ENCODE measurements around the gene PPP2R5B. TPM values are rescaled to one million over a fixed set of nuclear protein-coding genes. Genes with fewer than 3 reads are reported as not detected.

Gene PPP2R5B
- total RNA-seq, 1 donor from 2014 or later: 16.9 TPM

DNA sequence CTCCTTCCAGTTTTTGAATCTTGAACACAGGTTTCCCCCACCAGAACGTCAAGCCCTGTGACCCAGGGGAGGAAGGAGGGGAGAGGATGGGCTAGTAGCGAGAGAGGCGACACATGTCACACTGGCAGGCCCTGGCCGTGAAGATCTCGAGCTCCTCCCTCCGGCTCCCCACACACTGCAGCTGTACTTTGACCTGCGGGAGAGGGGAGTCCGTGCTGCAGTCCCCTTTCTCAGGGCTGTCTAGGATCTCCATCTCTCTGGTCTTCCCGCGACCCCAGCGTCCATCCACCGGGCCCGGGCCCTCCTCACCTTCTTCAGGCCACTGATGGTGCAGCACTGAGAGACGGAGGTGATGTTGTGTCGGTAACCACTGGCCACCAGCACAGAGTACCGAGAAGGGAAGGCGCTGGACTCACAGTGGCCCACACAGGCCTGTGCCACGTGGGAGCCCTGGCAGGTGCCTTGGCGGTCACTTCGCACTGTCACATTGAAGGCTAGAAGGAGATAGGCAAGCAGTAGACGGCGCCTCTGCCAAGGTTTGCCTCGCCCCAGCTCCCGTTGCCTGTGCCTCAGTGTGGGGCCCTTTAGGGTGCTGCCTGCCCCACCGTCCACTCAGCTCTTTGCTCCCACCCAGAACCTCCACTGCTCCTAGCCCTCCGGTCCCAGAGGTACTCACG lies 10.3 kb downstream of the PPP2R5B start:
- H3K36me3 ChIP-seq: peaks cover 0 to 39% of the 10 kb centered on the region in 2 donors
- no peak overlapping the region for H3K4me3 ChIP-seq
- intact Hi-C loops (cut with DNase I): no loop called here
- H3K9me3 ChIP-seq: no peaks in the 10 kb centered on the region
- H3K27me3 ChIP-seq: no peaks in the 10 kb centered on the region
- TF ChIP-seq, protein P1, sequence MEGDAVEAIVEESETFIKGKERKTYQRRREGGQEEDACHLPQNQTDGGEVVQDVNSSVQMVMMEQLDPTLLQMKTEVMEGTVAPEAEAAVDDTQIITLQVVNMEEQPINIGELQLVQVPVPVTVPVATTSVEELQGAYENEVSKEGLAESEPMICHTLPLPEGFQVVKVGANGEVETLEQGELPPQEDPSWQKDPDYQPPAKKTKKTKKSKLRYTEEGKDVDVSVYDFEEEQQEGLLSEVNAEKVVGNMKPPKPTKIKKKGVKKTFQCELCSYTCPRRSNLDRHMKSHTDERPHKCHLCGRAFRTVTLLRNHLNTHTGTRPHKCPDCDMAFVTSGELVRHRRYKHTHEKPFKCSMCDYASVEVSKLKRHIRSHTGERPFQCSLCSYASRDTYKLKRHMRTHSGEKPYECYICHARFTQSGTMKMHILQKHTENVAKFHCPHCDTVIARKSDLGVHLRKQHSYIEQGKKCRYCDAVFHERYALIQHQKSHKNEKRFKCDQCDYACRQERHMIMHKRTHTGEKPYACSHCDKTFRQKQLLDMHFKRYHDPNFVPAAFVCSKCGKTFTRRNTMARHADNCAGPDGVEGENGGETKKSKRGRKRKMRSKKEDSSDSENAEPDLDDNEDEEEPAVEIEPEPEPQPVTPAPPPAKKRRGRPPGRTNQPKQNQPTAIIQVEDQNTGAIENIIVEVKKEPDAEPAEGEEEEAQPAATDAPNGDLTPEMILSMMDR (IDR thresholded peaks at IDR 0.05): no peak
- TF ChIP-seq POLR2A (IDR thresholded peaks at IDR 0.05): no peak
- TF ChIP-seq POLR2AphosphoS5 (IDR thresholded peaks at IDR 0.05; ENCODE audit: insufficient read depth in 1 of 2, low read depth in 1 of 2): no peak
- no peak overlapping the region for H3K27ac ChIP-seq
- H3K4me1 ChIP-seq: no peaks in the 10 kb centered on the region
- DNase-seq (ENCODE audit: extremely low spot score in 2 of 2): no peak

DNA sequence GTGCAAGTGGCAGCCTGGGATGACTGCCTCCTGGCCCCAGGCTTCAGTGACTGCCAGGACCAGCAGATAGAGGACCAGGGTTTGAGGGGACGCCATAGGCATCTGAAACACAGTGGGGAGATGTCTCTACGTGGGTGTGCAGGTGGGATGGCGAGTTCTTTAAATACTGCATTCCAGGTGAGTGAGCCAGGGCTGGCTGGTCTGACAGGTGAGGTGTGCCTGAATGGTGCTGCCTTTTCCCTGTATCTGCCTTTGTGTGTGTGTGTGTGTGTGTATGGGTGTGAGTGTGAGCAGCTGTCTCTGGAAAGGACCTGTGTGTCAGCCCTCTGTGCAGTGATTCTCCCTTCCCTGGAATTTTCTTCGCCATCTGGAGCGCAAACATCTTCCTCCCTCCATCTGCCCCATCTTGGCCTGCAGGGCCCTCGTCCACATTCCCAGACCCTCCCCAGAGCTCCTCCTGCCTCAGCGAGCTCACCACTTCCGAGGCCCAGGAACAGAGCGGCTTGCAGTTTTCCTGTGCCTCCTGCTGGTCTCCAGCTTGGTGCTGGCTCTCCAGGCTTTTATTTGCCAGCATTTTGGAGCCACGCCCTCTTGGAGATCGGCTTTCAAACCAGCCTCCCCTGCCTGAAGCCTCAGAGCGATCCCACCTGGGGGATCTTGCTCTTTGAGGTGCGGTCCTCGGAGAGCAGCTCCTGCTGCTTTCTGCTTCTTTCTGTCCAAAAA lies 11.0 kb downstream of the PPP2R5B start, which contains the start of gene GPHA2:
GPHA2 (minus strand) TSS at position 535 of the 723 bp plus-strand sequence; CDS start at position 102, 433 bp downstream.
- intact Hi-C loops (cut with DNase I): no loop called here
- no peak for TF ChIP-seq POLR2AphosphoS5 (IDR thresholded peaks at IDR 0.05; ENCODE audit: insufficient read depth in 1 of 2, low read depth in 1 of 2)
- no peak for TF ChIP-seq POLR2A (IDR thresholded peaks at IDR 0.05)
- Histone ChIP-seq H3K4me1 (no peaks in the 10 kb centered on the region), H3K36me3 (peaks cover 0 to 32% of the 10 kb centered on the region in 2 donors), H3K27me3 (no peaks in the 10 kb centered on the region), H3K27ac (no peak within 1 kb of the TSS), H3K4me3 (no peak within 1 kb of the TSS), H3K9me3 (no peaks in the 10 kb centered on the region)
- DNase-seq (ENCODE audit: extremely low spot score in 2 of 2): no peak

DNA sequence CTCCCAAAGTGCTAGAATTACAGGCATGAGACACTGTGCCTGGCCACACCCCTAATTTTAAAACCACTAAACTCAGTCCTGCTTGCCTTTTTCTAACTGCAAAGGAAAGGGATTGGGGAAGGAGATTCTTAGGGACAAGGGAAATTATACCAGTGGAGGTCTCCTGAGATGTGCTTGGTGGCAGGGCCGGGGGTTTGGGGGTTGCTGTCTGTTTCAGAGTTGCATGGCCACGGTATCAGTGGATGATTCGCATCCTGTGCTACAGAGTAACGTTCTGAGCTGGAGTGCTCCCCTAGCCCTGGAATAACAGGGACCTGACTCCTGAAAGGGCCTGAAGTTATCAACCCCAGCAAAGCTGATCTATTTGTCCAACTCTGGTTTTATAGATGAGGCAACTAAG lies 12.1 kb downstream of the PPP2R5B start:
- no peaks in the 10 kb centered on the region for H3K9me3 ChIP-seq
- H3K4me3 ChIP-seq: no peak overlapping the region
- H3K4me1 ChIP-seq: no peaks in the 10 kb centered on the region
- no peak overlapping the region for H3K27ac ChIP-seq
- TF ChIP-seq POLR2A (IDR thresholded peaks at IDR 0.05): no peak
- TF ChIP-seq POLR2AphosphoS5 (IDR thresholded peaks at IDR 0.05; ENCODE audit: insufficient read depth in 1 of 2, low read depth in 1 of 2): no peak
- TF ChIP-seq, protein P1 (IDR thresholded peaks at IDR 0.05): no peak
- DNase-seq (ENCODE audit: extremely low spot score in 2 of 2): no peak
- intact Hi-C loops (cut with DNase I): no loop called here
- no peaks in the 10 kb centered on the region for H3K27me3 ChIP-seq
- H3K36me3 ChIP-seq: peaks cover 0 to 23% of the 10 kb centered on the region in 2 donors

DNA sequence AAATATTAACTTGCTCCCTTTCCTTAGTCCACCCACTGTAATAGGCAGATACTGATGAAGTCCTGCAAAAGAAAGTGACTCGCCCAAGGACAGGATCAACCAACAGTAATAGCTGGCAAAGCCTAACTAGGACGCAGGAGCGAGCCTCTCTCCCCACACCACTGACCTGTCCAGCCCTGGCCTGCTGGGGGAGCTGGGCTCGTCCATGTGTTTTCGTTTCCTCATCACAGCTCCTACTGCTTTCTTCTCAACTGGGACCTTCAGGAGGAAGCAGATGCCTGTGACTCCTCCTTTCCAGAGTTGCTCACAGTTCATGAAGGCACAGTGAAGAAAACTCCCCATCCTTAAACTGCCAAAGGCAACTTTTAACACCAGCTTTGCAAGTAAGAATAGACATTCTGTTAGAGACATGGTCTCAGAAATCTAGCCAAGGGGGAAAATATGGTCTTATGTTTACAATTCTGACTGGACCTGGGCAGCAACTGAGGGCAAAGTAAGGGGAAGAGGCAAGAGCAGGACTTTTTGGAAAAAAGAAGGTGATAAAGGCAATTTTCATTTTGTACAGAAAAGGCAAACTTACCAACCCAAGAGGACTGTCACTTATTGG lies 22.8 kb downstream of the PPP2R5B start:
- H3K4me1 ChIP-seq: no peaks in the 10 kb centered on the region

DNA sequence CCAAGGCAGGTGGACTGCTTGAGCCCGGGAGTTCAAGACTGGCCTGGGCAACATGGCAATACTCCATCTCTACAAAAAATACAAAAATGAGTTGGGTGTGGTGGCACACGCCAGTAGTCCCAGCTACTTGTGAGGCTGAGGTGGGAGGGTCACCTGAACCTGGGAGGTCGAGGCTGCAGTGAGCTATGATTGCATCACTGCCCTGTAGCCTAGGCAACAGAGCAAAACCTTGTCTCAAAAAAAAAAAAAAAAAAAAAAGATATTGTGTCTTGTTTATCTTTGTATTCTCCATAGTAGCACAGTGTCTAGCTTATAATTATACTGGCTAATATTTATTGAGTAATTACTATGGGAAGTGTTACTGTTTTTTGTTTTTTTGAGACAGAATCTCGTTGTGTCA lies 27.0 kb downstream of the PPP2R5B start:
- H3K4me1 ChIP-seq: no peaks in the 10 kb centered on the region
- no peaks in the 10 kb centered on the region for H3K27me3 ChIP-seq
- DNase-seq (ENCODE audit: extremely low spot score in 2 of 2): no peak
- intact Hi-C loops (cut with DNase I): no loop called here
- no peak overlapping the region for H3K4me3 ChIP-seq
- no peak overlapping the region for H3K27ac ChIP-seq
- no peaks in the 10 kb centered on the region for H3K36me3 ChIP-seq
- H3K9me3 ChIP-seq: no peaks in the 10 kb centered on the region
- TF ChIP-seq, protein P1 (IDR thresholded peaks at IDR 0.05): no peak
- no peak for TF ChIP-seq POLR2A (IDR thresholded peaks at IDR 0.05)
- no peak for TF ChIP-seq POLR2AphosphoS5 (IDR thresholded peaks at IDR 0.05; ENCODE audit: insufficient read depth in 1 of 2, low read depth in 1 of 2)

More for the DNA sequence above, 22.8 kb downstream of the PPP2R5B start:
- intact Hi-C loops (cut with DNase I): no loop called here
- no peaks in the 10 kb centered on the region for H3K36me3 ChIP-seq
- H3K9me3 ChIP-seq: no peaks in the 10 kb centered on the region
- DNase-seq (ENCODE audit: extremely low spot score in 2 of 2): no peak
- no peak overlapping the region for H3K27ac ChIP-seq
- no peak overlapping the region for H3K4me3 ChIP-seq
- H3K27me3 ChIP-seq: no peaks in the 10 kb centered on the region
- TF ChIP-seq, protein P1 (IDR thresholded peaks at IDR 0.05): no peak
- TF ChIP-seq POLR2AphosphoS5 (IDR thresholded peaks at IDR 0.05; ENCODE audit: insufficient read depth in 1 of 2, low read depth in 1 of 2) (no peak), POLR2A (IDR thresholded peaks at IDR 0.05) (no peak)
